Activated CD4-positive, alpha-beta T cell treated with anti-CD3 and anti-CD28 coated beads, Interleukin-2, amount 10 ng/mL, durations not matched to agents 7 days and 5 days (primary cell): ENCODE results near the gene PAXX. TPM values are rescaled to one million over a fixed set of nuclear protein-coding genes. Genes with fewer than 3 reads are reported as not detected.
A peak's percentile ranks its signal among the peaks of the same experiment; 100 is the strongest.

Source experiments
- CTCF ChIA-PET: fragments of 350-600 bp; sonication (Branson Sonifier 250); formaldehyde crosslinking; loops from one replicate; lab custom pipeline; 2021; ENCODE audit warnings: antibody characterized with exemption; lab: Charles Lee
- POLR2A ChIA-PET: fragments of 350-600 bp; sonication (Branson Sonifier 250); formaldehyde crosslinking; loops from one replicate; lab custom pipeline; 2021; ENCODE audit warnings: antibody characterized with exemption; lab: Charles Lee
- DNase-seq: peaks from one replicate; pipeline ENCODE4 v3.0.0-alpha.2; 2020
- H3K27ac Mint-ChIP-seq: one replicate; pipeline ENCODE4 v1.8.0; 2021; ENCODE audit warnings: mild to moderate bottlenecking, moderate library complexity, mixed read lengths
- H3K27me3 Mint-ChIP-seq: one replicate; pipeline ENCODE4 v1.8.0; 2021; ENCODE audit warnings: mixed read lengths
- H3K36me3 Mint-ChIP-seq: one replicate; pipeline ENCODE4 v1.8.0; 2021; ENCODE audit warnings: low read depth, mixed read lengths
- H3K4me1 Mint-ChIP-seq: one replicate; pipeline ENCODE4 v1.8.0; 2021; ENCODE audit warnings: mixed read lengths
- H3K4me3 Mint-ChIP-seq: one replicate; pipeline ENCODE4 v1.8.0; 2021; ENCODE audit warnings: mild to moderate bottlenecking, moderate library complexity, mixed read lengths
- H3K9me3 Mint-ChIP-seq: one replicate; pipeline ENCODE4 v1.8.0; 2021; ENCODE audit warnings: mixed read lengths
- total RNA-seq, 2 experiments: library from RNA; stranded (reverse); gene quantifications; one replicate each; pipeline ENCODE4 v1.2.3, GENCODE V29; 2021

PAXX gene
- total RNA-seq, 2 experiments from 2014 or later, result 80.2 to 98.4 TPM

- Mint-ChIP-seq H3K9me3 (peaks cover 7% of the 10 kb centered on the region), H3K36me3 (peaks cover 7% of the 10 kb centered on the region), H3K4me3 (no peak overlapping the region), H3K27ac (peak overlapping the region; percentile 1), H3K27me3 (no peaks in the 10 kb centered on the region), H3K4me1 (peaks cover 19% of the 10 kb centered on the region)
- ChIA-PET POLR2A (no interaction called here), CTCF (no interaction called here)
- DNase-seq, result no peak
These were observed 35.6 kb upstream of the PAXX start for GRCh38 chr9:136956604-136957003.

GRCh38 chr9:136957461-136957860, 34.8 kb upstream of the PAXX start:
- Mint-ChIP-seq H3K27me3 (no peaks in the 10 kb centered on the region), H3K4me1 (peaks cover 19% of the 10 kb centered on the region), H3K36me3 (peaks cover 7% of the 10 kb centered on the region), H3K27ac (no peak overlapping the region), H3K9me3 (peaks cover 7% of the 10 kb centered on the region), H3K4me3 (no peak overlapping the region)
- ChIA-PET POLR2A (no interaction called here), CTCF (no interaction called here)
- no peak for DNase-seq

- Mint-ChIP-seq H3K4me3 (no peak overlapping the region), H3K36me3 (peaks cover 7% of the 10 kb centered on the region), H3K4me1 (peaks cover 21% of the 10 kb centered on the region), H3K27me3 (no peaks in the 10 kb centered on the region), H3K27ac (peak overlapping the region; percentile 50), H3K9me3 (peaks cover 7% of the 10 kb centered on the region)
- no peak for DNase-seq
- CTCF ChIA-PET, result no interaction called here
- POLR2A ChIA-PET, result no interaction called here
These were observed 34.3 kb upstream of the PAXX start for GRCh38 chr9:136957901-136958300.

- no peak overlapping the region for H3K27ac Mint-ChIP-seq
- DNase-seq, result no peak
- H3K4me3 Mint-ChIP-seq, result no peak overlapping the region
- no peaks in the 10 kb centered on the region for H3K27me3 Mint-ChIP-seq
- POLR2A ChIA-PET, result no interaction called here
- peaks cover 7% of the 10 kb centered on the region for H3K36me3 Mint-ChIP-seq
- peaks cover 7% of the 10 kb centered on the region for H3K9me3 Mint-ChIP-seq
- H3K4me1 Mint-ChIP-seq, result peaks cover 27% of the 10 kb centered on the region
- CTCF ChIA-PET, result no interaction called here
These were observed 33.7 kb upstream of the PAXX start for GRCh38 chr9:136958473-136958872.

GRCh38 chr9:136958898-136959850, 33.0 kb upstream of the PAXX start:
- peaks cover 7% of the 10 kb centered on the region for H3K36me3 Mint-ChIP-seq
- peak overlapping the region; percentile 46 for H3K27ac Mint-ChIP-seq
- ChIA-PET POLR2A (no interaction called here), CTCF (interaction anchor here (1.2 kb wide), 1 partner anchor 70 kb away, joined by 4 read pairs; no protein-coding TSS in a partner anchor)
- no peaks in the 10 kb centered on the region for H3K27me3 Mint-ChIP-seq
- peaks cover 7% of the 10 kb centered on the region for H3K9me3 Mint-ChIP-seq
- no peak overlapping the region for H3K4me3 Mint-ChIP-seq
- peaks cover 28% of the 10 kb centered on the region for H3K4me1 Mint-ChIP-seq
- no peak for DNase-seq

- POLR2A ChIA-PET, result no interaction called here
- peak overlapping the region; percentile 41 for H3K4me3 Mint-ChIP-seq
These were observed 31.8 kb upstream of the PAXX start for GRCh38 chr9:136960212-136960937.

GRCh38 chr9:136960938-136961275, 31.3 kb upstream of the PAXX start:
- peaks cover 7% of the 10 kb centered on the region for H3K9me3 Mint-ChIP-seq
- peaks cover 42% of the 10 kb centered on the region for H3K4me1 Mint-ChIP-seq
- ChIA-PET CTCF (interaction anchor here (0.5 to 0.9 kb wide), 3 partner anchors 13 to 135 kb away, joined by 3 to 4 read pairs (median 3); no protein-coding TSS in a partner anchor), POLR2A (no interaction called here)
- H3K27me3 Mint-ChIP-seq, result peaks cover 3% of the 10 kb centered on the region
- DNase-seq, result no peak
- peak overlapping the region; percentile 41 for H3K27ac Mint-ChIP-seq
- H3K4me3 Mint-ChIP-seq, result no peak overlapping the region
- H3K36me3 Mint-ChIP-seq, result peaks cover 7% of the 10 kb centered on the region

More at GRCh38 chr9:136960212-136960937, 31.8 kb upstream of the PAXX start:
- DNase-seq, result peak; percentile 61
- CTCF ChIA-PET, result interaction anchor here (0.5 to 1.2 kb wide), 4 partner anchors 13 to 134 kb away, joined by 3 to 4 read pairs (median 4); no protein-coding TSS in a partner anchor
- peak overlapping the region; percentile 94 for H3K27ac Mint-ChIP-seq
- no peaks in the 10 kb centered on the region for H3K27me3 Mint-ChIP-seq
- H3K36me3 Mint-ChIP-seq, result peaks cover 7% of the 10 kb centered on the region
- H3K9me3 Mint-ChIP-seq, result peaks cover 7% of the 10 kb centered on the region
- H3K4me1 Mint-ChIP-seq, result peaks cover 37% of the 10 kb centered on the region

GRCh38 chr9:136961279-136962065, 30.8 kb upstream of the PAXX start:
- Mint-ChIP-seq H3K4me3 (no peak overlapping the region), H3K27me3 (peaks cover 3% of the 10 kb centered on the region), H3K9me3 (peaks cover 4% of the 10 kb centered on the region), H3K27ac (peak overlapping the region; percentile 41), H3K4me1 (peaks cover 48% of the 10 kb centered on the region), H3K36me3 (peaks cover 3% of the 10 kb centered on the region)
- no peak for DNase-seq
- CTCF ChIA-PET, result no interaction called here
- POLR2A ChIA-PET, result no interaction called here

- CTCF ChIA-PET, result interaction anchor here (1.3 kb wide), 1 partner anchor 67 kb away, joined by 3 read pairs; no protein-coding TSS in a partner anchor
- Mint-ChIP-seq H3K9me3 (no peaks in the 10 kb centered on the region), H3K4me1 (peaks cover 49% of the 10 kb centered on the region), H3K4me3 (no peak overlapping the region), H3K36me3 (no peaks in the 10 kb centered on the region), H3K27ac (no peak overlapping the region), H3K27me3 (peaks cover 3% of the 10 kb centered on the region)
- DNase-seq, result no peak
- POLR2A ChIA-PET, result no interaction called here
These were observed 30.1 kb upstream of the PAXX start for GRCh38 chr9:136962163-136962562.

GRCh38 chr9:136962701-136963248, 29.4 kb upstream of the PAXX start:
- POLR2A ChIA-PET, result no interaction called here
- Mint-ChIP-seq H3K4me1 (peaks cover 49% of the 10 kb centered on the region), H3K27ac (peak overlapping the region; percentile 31), H3K4me3 (no peak overlapping the region), H3K27me3 (peaks cover 3% of the 10 kb centered on the region), H3K36me3 (no peaks in the 10 kb centered on the region), H3K9me3 (no peaks in the 10 kb centered on the region)
- no peak for DNase-seq
- CTCF ChIA-PET, result interaction anchor here (1.3 kb wide), 1 partner anchor 66 kb away, joined by 3 read pairs; no protein-coding TSS in a partner anchor

GRCh38 chr9:136963341-136963740, 28.9 kb upstream of the PAXX start:
- H3K27ac Mint-ChIP-seq, result peak overlapping the region; percentile 31
- peaks cover 3% of the 10 kb centered on the region for H3K27me3 Mint-ChIP-seq
- H3K4me1 Mint-ChIP-seq, result peaks cover 49% of the 10 kb centered on the region
- no peak for DNase-seq
- ChIA-PET CTCF (interaction anchor here (1.3 to 1.9 kb wide), 2 partner anchors 66 to 72 kb away, joined by 3 to 4 read pairs; no protein-coding TSS in a partner anchor), POLR2A (no interaction called here)
- H3K36me3 Mint-ChIP-seq, result no peaks in the 10 kb centered on the region
- H3K4me3 Mint-ChIP-seq, result no peak overlapping the region
- H3K9me3 Mint-ChIP-seq, result no peaks in the 10 kb centered on the region

GRCh38 chr9:136963751-136964150, 28.5 kb upstream of the PAXX start:
- POLR2A ChIA-PET, result no interaction called here
- Mint-ChIP-seq H3K9me3 (no peaks in the 10 kb centered on the region), H3K4me1 (peaks cover 48% of the 10 kb centered on the region), H3K36me3 (no peaks in the 10 kb centered on the region), H3K4me3 (no peak overlapping the region), H3K27me3 (peaks cover 3% of the 10 kb centered on the region), H3K27ac (no peak overlapping the region)
- CTCF ChIA-PET, result interaction anchor here (1.3 to 1.9 kb wide), 2 partner anchors 65 to 72 kb away, joined by 3 to 4 read pairs; no protein-coding TSS in a partner anchor
- DNase-seq, result no peak
